HG02763 (cell line): ENCODE data around the gene SNTG2.

Source experiments
- ATAC-seq: cut with Tn5 transposase; IDR thresholded peaks from one replicate; pipeline ENCODE4 v1.9.1; 2021; ENCODE audit warnings: mild to moderate bottlenecking, moderate library complexity; ENCODE audit not compliant: unreplicated experiment

SNTG2 gene

DNA sequence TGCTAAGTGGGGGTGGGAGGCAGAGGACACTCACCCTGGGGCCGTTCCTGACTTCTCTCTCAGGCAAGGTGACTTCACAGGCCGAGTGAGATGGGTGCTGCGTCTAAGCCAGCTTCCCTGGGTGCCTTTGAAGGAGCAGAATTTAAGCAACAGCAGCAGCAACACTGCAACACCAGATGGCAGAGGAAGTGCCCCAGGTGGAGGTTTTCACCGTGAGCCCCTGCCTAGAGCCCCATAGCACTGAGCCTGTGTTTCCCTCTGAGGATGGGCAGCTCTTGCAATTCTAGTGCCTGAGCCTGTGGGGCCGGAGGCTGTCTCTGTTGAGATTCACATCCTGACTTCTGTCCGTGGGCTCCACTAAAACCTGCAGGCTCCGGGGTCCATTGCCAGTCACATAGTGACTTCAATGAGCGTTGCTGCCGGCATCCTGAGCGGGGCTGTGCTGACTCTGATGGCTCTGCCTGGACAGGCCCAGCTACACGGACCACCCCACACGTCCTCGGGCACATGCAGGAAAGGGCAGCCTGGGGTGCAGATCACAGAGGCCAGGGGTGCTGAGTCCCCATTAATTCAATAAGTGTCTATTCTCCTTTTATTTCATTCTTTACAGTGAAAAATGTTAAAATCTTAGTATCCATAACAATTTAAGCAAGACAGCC, 218.8 kb downstream of the SNTG2 start:
- no peak for ATAC-seq

DNA sequence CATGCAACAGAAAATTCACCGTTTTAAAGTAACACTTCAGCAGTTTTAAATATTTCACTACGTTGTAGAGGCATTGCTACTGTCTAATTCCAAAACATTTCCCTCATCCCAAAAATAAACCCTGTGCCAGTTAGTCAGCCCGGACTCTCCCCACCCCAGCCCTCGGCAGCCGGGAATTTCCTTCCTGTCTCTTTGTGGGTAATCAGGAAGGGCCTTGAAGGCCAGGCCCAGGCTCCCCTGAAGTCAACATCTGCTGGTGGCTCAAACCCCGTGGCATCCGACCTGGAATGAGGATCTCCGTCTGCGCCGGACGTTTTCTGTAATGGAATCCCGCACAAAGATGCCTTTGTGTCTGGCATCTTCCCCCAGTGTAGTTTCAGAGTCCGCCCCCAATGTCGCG, 219.6 kb downstream of the SNTG2 start:
- ATAC-seq = no peak

DNA sequence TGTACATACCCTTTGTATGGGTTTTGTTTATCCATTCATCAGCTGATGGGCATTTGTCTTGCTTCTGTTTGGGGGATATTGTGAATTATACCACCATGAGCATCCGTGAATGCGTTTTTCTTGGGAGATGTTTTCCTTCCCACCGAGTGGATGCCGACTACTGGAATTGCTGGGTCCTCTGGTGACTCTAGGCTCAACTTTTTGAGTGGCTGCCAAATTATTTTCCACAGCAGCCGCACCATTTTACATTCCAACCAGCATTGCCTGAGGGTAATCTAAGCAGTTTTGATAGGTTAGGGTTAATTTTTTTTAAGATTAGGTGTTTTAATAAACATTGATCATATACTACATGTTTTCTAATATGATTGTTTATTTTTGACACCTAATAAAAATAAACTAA, 220.1 kb downstream of the SNTG2 start:
- no peak for ATAC-seq

DNA sequence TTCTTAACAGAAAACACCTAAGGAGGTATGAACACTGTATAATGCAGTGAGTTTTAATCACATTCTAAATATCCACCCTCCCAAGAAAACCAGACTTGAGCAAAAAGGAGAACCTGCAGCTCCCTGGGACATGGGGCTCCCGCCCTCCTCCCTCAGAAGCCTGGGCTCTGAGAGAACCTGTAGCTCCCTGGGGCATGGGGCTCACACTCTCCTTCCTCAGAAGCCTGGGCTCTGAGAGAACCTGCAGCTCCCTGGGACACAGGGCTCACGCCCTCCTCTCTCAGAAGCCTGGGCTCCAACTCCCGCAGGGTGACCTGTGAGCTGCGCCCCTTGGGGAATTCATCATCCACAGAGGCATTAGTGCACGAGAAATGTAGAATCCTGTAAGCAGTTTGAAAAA, 222.9 kb downstream of the SNTG2 start:
- ATAC-seq = no peak

DNA sequence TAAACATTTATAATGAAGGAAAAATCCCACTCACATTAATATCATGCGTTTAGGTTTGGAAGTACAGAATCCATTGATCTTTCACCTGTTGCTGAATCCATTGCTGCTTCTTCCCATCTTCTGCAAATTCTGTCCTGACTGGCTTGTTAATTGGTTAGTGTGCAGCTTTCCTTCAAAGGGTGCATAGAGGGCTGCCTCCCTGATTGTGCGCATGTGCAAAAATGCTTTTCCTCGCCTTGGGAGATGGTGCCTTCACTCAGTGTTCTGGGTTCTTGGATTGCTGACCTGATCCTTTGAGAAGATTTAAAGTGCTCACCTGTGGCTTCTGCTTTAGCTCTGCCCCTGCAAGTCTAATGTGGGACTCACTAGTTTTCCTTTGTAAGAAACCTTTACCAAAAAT, 231.2 kb downstream of the SNTG2 start:
- ATAC-seq = no peak

DNA sequence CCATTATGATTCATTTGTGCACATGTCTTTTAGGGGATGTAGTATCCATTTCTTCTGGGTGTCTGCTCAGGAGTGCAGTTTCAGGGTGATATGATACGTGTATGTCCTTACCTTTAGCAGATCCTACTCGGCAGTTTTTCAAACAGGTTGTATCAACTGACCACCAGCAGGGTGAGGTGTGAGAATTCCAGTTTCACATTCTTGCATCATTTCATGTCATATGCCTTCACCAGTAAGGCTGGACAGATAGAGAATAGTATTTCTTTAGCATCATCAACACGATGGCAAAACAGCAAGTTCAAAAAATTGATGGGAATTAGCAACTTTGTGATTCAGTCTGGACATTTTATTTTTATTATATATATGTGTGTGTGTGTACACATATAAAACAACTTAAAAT, 232.7 kb downstream of the SNTG2 start:
- ATAC-seq = no peak

DNA sequence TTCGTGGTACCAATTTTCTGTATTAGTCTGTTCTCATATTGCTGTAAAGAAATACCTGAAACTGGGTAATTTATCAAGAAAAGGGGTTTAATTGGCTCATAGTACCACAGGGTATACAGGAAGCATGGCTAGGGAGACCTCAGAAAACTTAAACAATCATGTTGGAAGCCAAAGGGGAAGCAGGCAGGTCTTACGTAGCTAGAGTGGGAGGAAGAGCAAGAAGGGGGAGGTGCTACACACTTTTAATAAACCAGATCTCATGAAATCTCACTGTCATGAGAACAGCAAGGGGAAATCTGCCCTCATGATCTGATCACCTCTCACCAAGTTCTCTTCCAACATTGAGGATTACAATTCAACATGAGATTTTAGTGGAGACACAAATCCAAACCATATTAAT, 235.8 kb downstream of the SNTG2 start:
- no peak for ATAC-seq

DNA sequence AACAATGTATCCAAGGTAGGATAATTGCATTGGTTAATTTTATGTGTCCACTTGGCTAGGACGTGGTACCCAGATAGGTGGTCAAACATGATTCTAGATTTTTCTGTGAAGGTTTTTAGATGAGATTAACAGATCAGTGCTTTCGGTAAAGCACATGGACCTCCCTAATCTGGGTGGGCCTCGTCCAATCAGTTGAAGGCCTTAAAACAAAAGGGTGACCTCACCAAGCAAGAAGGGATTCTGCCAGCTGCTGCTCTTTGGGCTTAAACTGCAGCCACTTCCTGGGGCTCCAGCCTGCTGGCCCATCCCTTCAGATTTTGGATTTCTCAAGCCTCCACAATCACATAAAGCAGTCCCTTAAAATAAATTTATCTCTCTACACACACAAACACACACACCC, 236.5 kb downstream of the SNTG2 start:
- no peak for ATAC-seq

DNA sequence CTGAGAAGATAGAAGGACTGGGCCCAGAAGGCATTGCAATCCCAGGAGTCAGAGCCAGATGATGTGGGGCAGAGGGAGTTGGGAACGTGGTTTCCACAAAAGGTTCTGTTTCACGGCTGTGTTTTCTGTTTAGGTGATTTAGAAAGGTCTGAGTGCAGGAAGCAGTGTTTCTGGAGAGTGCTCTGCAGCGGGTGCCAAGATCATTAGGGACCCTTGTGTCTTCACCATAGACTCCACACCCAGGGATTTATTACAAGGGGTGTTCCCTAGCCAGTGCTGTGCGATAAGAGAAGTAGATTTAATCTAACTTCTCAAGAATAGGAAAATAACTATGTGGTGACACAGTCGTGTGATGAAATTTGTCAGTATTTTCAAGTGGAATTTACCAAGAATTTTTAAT, 241.5 kb downstream of the SNTG2 start:
- ATAC-seq = no peak

DNA sequence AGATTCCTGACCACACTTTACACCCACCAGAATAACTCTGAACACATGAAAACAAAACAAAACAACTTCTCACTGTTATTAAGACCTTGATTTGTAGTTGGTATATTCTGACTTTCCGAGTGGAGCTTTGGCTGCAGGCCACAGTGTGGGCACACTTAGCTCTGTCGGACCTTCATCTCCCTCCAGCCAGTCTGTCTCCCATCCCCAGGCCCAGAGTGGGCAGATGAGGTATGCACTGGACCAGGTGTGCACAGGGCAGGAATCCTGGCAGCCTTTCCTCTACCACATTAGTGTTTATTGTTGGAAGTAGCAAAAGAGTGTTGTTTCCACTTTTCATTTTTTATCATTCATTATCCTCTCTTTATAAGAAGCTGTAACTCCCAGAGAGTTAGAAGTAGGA, 243.2 kb downstream of the SNTG2 start:
- no peak for ATAC-seq

DNA sequence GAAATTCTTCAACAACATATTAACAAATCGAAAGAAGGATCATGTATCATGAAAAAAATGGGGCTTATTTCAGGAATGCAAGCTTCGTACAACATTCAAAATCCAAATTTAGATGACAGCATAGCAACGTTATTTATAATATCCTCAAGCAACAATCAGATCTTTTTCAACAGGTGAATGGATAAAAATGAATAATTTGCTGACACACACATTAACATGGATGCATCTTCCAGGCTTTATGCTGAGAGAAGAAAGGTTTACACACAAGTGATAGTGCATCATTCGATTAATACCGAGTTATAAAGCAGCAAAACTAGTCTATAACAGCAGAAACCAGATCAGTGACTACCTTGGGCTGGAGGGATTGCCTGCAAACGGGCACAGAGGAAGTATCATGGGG, 253.1 kb downstream of the SNTG2 start:
- ATAC-seq = no peak

DNA sequence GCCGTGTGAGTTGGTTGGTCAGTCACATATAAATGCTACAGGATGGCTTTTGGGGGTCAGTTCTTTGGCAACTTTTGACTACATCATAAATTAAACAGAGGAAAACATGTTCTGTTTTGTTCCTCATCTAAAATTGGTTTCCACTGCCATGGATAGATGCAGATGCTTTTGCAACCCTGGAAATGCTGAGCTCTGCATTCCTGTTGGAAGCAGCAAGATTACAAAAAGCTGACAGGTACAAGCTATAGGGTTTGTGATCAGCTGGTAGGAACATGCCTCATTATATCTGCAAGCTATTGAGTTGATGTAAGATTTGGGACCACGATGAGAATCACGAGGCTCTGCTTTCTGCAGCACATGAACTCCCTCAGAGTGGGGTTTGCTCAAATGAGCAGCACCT, 255.2 kb downstream of the SNTG2 start:
- ATAC-seq = no peak

DNA sequence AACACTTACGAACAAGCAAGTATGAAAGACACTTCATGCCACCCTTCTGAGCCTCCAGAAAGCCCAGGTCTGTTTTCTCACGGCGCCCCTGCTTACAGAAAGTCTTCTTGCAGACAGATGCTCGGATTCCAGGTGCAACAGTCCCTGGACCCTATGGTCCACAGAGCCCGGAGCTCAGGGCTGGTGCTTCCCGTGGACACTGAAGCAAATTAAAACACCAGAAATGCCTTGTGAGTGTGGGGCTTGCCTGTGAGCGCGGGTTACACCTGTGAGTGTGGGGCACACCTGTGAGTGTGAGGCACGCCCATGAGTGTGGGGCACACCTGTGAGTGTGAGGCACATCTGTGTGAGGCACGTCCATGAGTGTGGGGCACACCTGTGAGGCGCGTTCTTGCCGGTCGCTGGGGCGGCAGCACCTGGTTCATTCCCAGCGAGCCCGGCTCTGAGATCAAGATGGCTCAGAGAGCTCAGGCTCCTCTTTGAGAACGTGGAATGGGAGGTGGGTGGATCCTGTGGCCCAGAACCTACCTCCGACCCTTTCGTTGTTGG, 257.4 kb downstream of the SNTG2 start:
- ATAC-seq = no peak

DNA sequence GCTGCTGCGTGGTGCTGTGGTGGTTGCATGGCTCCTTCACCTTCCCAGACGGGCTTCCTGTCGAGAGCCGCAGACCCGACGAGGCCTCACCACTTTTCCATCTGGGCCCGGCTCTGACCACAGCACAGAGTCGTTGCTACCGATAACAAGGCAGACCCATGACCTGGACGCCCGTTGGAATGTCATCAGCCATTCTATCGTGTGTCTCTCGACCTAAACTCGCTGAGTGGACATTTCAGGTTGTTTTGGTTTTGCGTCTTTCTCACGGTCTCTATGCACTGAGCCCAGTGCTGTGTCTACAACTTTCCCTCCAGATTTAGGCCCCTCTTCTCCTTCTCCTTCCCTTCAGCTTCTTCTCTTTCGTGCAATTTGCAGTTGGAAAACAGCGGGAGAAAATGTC, 257.9 kb downstream of the SNTG2 start:
- ATAC-seq = no peak

DNA sequence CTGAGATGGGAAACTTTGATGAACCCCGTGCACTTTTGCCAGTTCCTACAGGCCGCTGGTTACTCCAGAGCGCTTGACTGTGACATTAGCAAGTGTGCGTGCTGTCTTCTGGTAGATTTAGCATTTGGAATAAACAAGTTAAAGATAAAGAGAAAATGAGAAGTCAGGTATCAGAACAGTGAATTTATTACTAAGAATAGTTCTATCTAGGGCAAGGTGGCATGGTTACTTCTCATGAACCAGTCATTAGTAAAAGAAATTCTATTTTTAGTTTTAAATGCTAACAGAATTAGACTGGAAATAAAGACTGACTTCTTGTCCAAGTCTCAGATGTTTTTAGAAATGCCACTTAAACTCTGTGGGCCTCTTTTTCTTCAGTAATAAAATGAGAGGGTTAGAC, 258.6 kb downstream of the SNTG2 start:
- ATAC-seq = no peak

DNA sequence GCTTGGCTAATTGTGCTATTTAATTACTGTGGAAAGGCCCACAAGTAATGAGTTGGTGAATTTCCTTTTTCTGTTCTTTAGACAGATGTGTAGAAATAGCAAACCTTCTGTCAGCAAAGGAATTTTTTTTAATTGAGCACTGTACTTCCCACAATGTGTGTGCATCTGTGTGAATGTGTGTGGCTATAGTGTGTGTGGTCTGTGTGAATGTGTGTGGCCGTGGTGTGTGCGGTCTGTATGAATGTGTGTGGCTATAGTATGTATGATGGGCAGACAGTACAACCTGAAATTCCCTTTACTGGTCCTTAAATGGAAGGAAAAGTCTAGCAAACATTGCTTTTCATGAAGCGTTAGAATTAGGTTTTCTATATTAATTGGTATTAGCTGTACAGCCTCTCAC, 259.1 kb downstream of the SNTG2 start:
- no peak for ATAC-seq

DNA sequence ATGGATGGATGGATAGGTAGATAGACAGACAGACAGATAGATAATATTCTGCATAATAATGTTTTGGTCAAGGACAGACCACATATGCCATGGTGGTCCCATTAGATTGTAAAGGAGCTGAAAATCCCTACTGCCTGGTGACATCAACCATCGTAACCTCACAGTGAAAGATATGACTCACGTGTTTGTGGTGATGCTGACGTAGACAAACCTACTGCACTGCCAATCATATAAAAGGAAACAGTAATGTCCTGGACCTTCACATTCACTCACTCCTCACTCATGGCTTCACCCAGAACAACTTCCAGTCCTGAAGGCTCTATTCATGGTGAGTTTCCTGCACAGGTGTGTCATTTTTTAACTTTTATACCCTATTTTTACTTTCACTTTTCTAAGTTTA, 259.7 kb downstream of the SNTG2 start:
- ATAC-seq = no peak

DNA sequence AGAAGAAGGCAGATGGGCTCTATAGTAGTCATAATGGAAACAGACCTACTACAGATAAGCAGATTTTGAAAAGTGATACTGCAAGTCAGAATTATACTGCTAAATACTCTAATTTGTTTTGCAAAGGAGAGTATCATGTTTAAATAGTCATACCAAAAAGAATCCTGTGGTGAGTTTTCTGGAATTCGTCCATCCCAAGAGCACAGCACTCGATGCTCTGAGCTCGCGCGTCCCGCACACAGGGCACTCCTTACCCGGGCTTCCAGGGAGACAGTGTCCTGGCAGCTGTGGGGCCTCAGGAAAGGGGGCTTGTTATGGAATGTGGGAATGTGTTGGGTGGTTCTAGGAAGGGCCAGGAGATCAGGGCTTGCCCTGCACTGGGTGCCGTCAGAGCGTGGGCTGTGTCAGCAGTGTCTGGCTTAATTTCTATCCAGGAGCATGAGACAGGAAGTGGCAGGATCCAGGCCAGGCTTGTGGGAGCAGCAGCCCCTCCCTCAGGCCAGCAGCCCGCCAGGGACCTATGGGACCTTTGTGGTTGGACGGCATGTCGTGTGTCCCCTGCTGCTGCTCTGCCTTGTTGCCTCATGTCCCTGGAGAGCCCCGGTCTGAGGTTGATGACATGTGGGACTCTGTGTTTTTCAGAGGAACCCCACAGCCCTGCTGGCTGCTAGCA, 269.4 kb downstream of the SNTG2 start:
- ATAC-seq = no peak

DNA sequence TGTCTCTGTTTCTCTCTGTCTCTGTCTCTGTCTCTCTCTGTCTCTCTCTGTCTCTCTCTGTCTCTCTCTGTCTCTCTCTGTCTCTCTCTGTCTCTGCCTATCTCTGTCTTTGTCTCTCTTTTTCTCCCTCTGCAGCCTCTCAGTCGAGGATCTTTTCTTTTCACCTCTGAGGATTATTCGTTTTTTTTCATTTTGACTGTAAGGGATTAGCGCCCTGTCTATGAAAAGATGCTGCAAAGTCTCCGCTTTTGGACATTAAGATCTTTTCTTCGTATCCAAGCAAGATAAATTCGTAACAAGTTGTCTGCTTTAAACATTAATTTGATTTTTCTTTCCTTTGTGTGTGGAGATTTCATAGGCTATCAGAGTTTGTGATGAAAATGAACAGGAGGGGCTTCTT, 271.4 kb downstream of the SNTG2 start:
- ATAC-seq = no peak

DNA sequence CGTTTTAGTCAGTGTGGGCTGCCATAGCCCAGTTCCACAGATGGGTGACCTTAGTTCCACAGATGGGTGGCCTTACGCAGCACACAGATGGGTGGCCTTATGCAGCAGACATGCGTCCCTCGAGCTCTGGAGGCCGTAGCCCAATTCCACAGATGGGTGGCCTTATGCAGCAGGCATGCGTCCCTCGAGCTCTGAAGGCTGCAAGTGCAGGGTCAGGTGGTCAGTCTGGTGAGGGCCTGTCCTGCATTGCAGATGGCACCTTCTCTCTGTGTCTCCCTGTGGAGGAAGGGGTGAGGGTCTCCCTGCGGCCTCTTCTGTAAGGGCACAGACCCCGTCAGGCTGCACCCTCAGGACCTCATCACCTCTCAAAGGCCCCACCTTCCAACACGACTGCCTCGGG, 273.1 kb downstream of the SNTG2 start:
- no peak for ATAC-seq

DNA sequence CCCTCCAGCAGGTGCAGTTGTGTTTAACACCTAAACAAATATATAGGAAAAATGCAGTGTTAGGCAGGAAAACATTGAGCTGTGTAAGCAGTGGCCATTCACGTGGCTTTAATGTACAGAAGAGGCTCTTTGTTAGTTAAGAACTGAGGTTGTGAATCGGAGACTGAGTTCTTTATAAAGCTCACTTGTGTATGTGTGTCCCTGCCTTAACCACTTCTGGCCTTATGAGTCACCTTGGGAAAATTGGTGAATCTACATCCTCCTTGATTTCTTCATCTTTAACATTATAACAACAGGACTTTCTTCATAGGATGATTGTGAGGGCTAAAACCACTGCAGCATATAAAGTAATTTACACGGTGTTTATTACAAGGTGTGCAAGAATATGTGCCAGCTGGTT, 274.3 kb downstream of the SNTG2 start:
- no peak for ATAC-seq

DNA sequence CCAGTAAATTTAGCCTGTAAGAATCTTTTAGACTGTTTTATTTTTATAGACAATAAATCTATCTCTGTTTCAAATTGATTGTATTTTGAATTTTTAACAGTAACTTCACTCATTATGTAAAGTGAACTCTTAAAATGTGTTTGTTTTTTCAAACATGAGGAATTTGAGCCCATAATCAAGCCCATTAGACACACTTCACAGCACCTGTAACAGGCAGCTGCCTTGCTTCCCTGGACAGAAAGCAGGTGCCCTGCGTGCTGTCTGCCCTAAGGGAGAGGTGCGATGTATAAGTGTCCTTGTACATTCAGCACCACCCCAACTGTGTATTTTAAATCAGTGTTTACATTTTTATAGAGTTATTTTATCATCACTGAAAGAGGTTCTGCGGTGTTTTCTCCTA, 276.1 kb downstream of the SNTG2 start:
- ATAC-seq = no peak
